Measurements from ENCODE around the gene CHGA.

CHGA gene

DNA sequence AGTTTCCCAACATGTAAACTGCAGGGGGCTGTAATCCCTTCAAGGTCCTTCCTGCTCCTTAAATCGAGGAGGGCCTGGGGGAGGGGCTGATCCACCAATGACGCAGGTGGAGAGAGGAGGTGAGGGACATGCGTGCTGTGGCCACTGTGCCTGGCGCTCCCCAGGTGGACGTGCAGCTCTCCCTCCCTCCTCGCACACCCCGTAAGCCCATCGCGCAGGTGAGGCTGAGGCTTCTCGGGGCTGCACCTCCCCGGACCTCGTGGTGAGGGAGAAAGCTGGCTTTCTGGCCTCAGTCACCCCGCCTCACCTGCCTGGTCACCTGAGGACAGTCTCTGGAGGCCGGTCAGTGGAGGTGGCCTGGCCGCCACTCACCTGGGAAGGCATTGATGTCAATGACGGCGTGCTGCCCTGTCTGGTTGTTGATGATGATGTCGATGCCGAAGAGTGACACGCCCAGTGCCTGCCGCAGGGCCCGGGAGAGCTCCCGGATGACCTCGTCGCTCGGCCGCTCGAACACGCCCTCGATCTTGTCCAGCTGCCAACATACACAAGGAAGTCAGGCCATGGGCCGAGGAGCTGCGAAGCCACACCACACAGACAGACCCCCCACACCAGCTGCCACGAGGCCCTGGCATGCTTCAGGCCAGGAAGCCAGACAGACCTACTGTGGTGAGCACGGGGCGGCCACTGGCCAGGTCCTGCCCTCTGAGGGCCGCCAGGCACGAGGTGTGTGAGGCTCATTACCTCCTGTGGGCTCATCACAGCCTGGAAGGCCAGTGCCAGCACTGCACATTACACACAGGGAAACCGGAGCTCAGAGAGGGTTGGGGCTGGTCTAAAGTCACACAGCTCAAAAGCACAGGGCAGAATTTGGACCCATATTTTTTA is 23.3 kb downstream of the CHGA start:
- FAIRE-seq = no peak

DNA sequence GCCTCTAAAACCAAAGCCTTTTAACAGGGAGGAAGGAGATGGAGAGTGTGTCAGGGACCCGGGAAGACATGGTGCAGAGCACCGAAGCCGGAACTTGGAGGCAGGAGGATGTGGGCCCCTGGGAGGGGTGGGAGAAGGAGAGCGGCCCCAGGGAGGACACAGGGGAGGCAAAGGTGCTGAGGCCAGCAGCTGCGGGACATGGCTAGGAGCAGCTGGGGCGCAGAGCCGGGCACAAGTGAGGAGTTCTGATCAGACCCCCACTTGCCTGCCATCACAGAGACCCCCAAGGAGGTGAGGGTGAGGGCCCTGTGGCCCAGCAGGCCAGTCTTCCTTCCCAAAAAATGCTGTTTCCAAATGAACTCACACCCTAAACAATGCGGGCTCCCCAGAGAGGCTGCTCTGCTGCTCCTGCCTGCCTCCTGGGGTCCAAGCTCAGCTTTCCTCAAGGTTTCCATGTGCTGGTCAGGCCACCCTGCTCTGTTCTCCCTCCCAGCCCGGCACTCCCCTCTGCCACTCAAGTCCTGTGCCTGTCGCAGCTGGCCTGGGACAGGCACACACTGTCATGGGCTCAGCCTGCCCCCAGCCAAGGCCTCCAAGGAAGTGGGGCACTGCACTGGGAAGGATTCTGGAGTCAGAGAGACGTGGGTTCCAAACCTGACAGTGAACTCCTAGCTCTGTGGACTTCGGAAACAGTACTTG is 24.0 kb downstream of the CHGA start:
- FAIRE-seq = no peak

DNA sequence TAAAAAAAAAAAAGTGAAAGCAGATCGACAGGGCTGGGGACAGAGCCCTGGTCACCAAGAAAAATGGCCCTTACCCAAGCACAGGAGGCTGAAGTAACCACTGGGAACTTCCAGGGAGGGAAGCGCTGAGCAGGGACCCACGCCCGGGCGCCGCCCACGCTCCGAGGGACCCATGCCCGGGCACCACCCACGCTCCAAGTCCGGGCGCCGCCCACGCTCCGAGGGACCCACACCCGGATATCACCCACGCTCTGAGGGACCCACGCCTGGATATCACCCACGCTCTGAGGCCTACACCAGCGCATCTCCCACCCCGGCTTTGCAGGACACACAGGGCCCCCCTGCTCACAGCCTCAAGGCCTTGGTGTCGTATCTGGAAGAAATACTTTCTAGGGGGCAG is 25.7 kb downstream of the CHGA start:
- no peak for FAIRE-seq

DNA sequence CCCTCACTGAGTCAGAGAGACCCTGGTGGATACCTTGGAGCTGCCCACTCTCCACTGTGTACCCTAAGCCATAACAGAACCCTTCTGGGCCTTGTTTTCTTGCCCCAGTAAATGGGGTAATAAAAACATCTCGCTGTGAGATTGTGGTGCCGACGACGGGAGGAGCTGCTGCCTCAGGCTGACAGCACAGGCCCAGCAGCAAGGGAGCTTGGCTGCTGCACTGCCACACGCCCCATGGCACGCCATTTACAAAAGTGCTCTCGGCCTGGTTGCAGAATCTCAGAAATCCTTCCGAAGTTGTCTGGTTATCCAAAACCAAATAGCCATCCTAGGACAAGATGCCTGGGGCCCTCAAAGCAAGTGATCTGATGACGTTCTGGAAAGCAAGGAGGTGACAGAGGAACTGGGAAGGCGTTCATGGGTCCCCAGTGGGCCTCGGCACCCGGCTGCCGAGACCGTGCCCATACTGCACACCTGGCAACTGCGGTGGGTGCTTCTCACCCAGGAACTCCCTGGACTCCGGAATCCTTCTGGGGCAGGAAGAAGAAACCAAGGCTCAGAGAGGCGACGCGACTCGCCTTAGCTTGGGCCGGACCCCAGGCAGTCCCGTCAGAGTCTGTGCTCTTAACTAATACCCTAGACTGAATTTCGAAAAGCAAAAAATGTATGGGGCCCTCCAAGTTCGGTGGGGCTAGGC is 26.7 kb downstream of the CHGA start:
- no peak for FAIRE-seq

DNA sequence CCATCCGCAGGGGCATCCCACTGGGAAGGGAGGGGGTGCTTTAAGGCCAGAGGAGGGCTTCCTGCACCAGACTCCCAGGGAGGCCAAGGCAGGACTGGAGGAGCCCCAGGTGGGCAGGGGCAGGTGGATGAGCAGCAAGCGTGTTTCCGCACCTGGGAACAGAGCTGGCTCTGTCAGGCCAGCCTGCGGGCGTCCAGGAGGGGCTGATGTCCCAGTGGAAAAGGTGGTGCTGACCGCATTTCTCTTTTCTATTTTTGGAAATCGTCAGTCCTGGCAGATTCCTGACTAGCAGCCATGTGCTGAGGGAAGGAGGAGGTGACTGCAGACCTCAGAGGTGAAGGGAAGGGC is 27.2 kb downstream of the CHGA start:
- no peak for FAIRE-seq

DNA sequence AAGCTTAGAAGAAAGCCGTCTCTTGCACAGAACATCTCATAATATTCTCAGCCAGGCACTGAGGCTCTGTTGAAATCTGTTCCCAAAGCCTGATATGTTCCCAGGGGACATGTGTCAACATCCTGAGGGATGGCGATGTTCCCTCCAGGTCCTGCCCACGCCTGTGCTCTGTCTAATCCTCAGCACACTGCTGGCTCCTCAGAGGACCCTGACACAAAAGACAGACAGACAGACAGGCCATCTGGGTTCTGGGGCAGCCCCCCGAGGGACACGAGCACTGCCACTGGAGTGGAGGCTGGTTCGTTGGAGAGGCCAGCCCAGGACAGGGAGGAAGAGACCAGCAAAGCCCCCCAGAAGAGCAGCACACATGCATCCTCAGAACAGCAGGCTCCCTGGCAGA is 27.8 kb downstream of the CHGA start:
- no peak for FAIRE-seq

DNA sequence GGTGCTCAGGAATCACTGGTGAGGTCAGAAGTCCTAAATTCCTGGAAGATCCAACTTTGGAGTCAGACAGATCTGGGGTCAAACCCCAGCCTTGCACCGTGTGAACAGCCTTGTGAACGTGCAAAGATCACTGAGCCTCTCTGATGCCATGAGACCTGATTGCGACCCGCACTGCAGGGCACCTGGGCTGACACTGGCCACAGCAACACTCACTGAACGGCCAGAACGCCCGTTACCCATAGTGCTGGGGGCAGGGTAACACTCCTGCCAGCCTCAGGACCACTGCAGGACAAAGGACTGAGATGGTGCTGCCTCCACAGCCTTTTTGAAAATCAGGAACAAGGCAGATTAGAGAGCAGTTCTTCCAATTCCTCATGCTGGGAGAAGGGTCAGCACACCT is 28.3 kb downstream of the CHGA start:
- FAIRE-seq = no peak

DNA sequence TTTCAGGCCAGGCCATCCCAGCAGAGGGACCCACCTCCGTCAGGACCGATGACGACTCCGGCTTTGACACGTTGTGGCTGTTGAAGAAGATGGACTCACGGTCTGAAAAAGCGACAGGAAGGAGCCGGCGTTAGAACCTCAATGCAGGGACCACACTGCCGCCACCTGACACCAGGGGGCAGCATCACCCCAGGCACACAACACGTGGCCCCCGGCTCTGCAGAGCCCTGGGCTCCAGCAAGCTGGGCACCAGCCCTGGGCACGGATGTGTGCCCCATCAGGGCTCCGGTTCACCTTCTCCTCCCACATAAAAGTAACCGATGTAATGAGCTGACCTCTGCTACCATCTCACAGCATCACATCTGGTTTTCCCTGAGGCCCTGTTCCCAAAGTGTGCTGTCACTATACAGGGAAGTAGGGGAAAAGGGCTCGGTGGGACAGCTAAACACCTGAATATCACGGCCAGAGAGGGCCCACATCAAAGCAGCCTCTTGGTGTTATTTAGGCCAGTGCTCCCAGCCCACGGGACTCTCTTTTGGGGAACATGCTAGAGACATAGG is 29.0 kb downstream of the CHGA start:
- no peak for FAIRE-seq

DNA sequence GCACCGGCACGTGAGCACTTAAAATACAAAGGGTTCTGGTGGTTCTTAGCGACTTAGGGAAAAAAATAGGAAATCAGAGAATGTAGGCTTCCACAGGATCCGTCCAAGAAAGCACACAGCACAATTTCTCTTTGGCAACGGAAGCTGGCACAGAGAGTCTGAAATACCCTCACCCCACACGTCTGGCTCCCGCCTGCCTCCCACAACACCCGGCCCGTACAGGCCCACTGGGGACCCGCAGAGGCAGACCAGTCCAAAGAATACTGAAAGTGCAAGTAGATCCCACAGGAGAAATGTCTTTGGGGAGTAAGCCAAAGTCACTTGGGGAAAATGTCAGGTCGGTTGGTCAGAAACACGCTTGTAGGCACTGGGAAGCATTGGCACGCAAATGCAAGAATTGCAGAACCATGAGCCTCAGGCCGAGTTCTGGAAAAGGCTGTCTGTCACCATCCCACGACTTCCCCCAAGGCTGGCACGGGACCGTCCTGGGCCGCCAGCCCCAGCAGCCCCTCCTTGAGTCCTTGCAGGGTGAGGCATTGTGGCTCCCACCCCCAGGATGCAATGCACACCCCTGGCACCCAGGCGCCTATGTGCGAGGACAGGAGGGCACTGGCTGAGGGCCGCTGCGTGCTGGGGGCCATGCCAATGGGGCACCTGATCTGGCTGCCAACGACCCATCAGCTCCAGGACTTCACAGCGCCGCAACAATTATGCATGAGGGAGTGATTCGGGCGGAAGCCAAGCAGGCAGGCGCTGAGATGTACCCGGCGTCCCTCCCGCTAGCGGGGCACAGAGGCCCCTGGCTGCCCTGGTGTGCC is 29.7 kb downstream of the CHGA start:
- FAIRE-seq = no peak

DNA sequence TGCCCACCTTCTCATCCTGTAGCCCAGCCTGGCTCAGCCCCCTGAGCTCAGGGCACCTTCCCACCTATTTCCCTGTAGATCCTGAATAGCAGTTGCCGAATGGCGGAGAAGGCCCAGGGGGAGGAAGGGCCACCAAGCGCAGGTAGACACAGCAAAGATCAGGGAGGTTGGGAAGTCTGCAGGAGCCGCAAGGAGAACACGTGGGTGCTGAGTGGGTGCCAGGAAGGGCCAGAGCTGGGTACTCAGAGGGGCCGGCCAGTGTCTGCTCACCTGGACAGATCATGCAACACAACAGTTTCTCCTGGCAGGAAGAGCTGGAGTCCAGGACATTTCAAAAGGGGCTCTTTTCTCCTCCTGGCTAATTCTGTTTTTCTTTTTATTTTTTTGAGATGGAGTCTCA is 30.6 kb downstream of the CHGA start:
- no peak for FAIRE-seq

DNA sequence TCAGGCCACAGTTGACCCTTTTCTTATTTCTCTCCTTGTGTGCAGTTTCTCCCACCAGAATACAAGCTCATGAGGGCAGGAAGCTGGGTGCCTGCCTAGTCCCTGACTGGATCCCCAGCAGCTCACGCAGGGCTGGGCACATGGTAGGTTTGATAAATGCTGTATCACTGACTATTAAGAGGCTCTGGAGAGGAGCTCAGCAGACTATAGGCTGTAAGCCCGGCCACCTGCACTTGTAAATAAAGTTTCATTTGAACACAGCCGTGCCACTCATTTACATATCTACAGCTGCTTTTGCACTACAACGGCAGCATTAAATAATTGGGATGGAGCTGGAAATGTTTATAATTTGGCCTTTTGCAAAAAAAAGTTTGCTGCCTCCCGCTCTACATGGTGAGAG is 32.0 kb downstream of the CHGA start:
- no peak for FAIRE-seq

DNA sequence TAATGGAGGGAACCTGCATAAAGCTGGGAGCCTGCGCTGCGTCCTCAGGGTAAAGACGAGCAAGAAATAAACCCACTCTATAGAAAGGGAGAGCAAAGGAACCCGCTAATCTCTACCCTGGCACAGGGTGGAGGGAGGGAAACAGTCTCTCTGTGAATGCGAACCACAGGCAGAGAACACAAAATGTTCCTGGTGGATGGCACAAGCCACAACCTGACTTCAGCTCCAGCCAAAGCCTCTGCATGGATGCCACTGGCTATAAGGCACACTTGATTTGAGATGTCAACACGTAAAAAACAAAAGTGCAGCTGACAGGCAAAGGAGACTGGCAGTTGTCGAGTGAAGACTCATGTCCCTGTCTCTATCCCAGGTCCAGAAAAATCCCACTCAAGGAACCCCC is 32.4 kb downstream of the CHGA start:
- FAIRE-seq = no peak

DNA sequence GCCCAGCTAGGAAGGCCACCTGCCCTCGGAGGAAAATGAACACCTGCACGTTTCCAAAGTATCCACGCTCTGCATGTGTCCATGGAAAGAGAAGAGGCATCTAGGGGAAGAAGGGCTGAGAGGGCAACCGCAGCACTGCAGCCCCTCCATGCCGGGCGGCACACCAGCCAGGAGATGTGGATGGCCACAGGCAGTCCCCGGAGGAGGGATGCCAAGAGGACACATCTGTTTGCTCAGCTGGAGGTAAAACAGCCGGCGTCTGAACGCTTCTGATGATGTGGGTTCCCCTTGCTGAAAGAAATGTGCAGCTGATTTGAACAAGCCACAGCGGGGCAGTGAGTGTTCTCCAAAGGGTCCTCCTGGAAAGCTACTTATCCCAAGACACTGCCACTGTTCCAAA is 34.0 kb downstream of the CHGA start:
- FAIRE-seq = no peak

DNA sequence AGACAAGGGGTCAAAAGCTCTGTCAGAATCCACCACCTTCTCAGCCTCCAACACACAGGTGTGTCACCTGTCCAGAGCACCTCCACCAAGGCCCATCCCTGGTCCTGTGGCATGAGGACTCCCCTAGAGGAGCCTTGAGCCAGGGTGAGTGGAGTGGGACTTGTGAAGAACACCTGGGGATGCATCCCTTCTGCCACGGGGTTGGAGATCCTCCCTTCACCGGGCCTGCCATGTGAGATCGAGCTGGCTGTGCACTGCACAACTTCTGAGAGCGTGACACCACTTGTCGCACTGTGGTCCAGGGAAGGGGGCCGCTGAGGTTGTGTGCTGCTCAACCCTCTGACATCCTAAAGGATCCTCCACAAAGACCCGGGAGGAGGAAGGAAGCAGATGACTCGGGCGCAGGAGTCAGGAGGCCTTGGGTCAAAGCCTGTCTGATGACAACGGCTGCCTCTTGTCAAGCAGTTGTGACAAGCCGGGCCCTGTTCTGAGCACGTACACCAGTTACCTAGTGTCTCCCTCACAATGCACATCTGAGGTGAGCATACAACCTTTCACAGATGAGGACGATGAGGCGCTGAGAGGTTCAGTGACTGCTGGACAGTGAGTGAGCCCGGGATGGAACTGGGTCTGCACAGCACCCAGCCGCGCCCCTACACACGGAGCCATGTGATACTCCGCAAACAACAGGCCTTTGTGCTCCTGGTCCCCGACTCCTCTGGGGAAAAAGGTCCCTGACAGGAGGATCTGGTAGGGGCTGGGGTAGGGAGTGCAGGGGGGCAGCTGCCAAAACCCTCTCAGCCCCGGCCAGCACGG is 35.6 kb downstream of the CHGA start:
- no peak for FAIRE-seq

DNA sequence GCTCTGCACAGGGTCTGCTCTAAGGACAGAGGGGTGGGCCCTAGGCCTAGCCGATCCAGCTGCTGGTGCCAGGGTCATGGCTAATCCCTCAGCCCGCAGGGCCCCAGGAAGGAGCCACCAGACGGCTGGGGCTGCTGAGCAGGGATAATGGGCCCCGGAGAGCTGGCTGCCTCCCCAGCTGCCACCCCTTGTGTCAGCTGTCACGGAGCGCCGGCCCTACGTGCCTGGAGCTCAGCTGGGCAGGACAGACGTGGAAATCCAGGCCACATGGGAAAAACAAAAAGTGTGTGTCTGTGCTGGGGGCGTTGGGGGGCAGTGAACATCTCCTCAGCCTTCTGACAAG is 36.2 kb downstream of the CHGA start:
- no peak for FAIRE-seq

DNA sequence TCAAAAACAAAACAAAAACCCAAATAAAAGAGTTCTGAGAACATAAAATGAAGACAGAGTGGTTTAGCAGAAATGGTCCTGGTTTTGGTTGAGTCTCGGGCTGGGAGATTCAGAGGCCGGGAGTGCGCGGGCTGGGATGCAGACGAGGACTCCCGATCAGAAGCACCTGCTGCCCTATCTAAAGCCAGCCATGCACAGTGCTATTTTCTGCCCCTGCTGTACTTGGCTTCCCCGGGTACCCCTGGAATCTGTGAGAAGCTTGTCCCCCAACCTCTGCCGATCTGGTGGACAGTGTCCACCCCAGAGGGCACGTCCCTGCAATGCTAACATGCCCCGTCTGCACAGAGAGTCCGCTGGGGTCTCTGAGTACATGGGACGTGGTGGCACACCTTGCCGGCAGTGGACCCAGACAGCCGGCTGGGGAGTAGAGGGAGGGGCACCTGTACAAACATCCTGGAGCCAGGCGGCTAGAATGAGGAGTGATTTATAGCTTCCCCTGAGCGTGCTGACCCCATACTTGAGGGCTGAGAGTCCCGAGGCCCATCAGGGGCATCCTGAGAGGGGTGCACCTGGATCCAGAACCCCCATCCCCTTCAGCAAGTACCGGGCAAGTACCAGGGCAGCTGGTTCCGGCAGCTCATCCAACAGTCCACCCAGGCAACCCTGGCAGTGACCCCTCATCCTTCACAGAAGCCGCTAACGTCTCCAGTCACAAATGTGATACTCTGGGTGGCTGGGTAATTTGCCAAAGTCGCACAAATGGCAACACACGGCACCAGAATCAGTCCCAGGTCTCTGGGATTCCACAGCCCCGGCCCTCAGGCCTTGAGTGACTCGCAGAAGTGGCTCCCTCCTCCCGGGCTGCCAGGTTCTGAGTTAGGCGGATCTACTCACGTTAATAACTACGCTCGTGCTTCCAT is 37.1 kb downstream of the CHGA start:
- no peak for FAIRE-seq

DNA sequence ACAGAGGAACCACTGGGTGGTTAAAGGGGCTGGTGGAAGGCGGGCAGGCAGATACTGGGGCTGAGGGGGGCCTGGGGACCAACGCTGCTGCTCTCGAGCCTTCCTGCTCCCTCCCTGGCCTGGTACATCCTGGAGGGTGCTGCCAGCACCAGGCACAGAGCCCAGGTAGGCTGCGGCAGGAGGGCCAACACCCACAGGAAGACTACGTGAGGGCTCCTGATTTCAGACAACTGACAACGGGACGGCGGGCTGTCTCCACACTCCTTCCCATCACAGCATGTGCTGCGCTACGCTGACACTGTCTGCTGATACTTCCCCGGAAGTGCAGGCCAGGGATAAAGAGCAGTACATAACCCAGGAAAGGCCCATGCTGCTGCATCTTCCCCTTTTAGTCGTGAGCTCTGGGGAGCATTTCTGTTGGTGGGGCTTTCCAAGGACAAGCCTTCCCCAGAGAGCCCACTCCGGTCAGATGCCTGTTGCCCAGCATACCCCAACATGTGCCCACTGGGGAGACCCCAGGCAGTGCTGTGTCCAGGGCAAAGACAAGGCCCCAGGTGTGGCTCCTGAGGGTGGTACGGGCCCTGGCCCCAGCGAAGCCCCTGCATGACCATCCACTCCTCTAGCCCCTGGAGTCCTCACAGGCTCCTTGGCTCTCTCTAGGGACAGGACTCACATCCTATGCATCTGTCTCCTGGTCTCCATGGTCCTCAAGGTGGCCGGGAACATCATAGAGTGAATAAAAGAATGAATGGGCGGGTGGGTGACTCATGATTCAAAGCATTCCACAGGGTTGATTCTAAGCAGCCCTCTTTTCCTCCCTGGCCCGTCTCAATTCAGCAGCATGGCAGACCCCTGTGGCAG is 38.0 kb downstream of the CHGA start:
- FAIRE-seq = no peak

DNA sequence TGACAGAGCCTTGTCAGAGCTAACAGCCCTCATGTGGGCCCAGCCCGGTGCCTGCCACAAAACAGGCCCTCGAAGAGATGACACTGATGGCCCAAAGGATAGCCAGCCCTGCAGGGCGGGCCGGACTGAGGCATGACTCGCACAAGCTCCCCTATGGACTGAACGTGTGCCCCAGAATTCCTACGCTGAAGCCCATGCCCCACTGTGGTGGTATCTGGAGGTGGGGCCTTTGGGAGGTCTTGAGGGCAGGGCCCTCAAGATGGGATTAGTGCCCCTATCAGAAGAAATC is 38.6 kb downstream of the CHGA start:
- FAIRE-seq = no peak

DNA sequence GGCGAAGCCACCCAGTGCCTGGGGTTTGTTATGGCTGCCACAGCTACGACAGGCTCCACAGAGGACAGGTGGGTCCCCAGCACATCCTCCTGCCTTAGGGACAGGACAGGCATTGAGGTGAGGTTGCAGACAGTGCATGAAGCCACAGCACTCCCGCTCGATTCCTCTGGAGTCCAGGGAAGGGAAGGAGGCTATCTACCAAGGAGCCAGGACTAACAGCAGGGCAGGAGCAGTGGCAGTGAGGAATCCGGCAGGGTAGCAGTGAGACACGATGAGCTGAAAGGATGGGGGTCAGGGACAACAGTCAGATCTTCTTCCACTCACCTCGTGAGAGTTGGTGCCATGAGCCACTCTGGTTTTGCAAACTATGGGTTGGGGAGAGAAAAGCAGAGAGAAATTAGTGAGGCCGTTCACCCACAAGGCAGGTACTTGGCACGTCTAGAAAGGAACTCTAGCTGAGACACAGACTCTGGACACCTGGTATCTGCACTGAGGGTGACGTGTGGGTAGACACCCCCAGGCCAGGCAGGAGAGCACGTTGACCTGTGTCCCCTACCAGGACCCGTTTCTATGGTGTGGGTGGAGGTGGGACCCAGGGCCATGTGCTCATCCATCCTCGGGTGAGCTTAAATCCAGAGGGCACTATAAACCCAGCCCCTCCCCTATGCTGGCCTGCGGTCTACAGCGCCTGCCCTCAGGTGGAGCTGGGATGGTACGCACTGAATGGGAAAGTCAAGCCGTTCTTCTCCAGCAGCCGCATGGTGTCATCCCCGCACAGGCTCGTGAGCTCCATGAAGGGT is 39.3 kb downstream of the CHGA start:
- FAIRE-seq = no peak

DNA sequence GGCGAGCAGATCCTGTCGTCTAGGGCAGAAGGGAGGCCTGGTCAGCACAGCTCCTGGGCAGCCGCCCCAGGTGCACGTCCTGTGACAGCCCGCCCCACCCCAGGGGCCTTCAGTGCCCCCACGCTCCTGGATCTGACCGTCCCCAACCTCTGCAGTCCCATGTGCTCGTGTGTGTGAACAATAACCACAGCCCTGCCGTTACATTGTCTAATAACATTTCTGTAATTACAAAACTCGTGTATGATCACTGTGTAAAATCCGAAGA is 39.8 kb downstream of the CHGA start:
- FAIRE-seq = no peak

Measured in islet of Langerhans (tissue), 1 donor.